ENCODE results near the gene C2orf80.
"Not testable (repeated sequence)": the region's sequence is repeated elsewhere in the genome, so short reads cannot be mapped to it uniquely, and the experiment has no call there.

Gene C2orf80

DNA sequence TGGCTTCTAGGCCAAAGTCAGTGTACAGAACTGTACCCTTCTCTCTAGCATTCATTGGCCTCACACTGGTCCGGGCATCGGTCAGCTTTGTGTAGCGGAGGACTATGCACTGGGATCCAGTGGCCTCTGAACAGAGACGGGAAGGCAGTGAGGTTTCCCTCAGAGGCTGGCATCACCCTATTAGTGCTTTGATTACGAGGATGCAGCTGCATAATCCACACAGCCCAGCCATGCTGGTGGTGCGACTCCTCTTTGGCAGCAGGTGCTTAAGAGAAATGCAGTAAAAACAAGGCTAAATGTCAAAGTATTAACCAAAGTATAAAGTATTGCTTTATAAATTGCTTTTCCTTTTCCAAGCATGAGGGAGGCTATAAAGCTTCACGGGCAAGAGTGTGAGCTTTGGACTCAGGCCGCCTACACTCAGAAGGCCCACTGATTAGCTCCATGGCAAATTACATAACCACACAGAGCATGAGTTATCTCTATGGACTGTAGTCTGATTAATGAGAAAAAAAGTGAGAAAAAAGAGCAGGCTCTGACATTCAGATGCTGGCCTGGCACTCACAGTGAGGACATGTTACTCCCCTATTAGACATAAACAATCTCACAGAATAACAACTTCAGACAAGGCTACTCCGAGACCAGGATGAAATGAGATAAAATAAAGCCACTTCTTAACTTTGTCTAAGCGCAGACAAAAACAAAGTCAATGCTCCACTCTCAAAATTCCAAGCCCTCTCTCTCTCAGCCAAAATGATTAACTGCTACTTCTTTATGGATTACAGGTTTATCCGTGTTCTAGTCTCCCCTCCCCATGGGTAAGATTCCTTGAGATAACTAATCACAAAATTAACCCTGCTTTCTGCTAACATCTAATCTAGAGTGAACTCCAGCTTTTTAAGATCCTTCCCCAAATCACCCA is 53.8 kb downstream of the C2orf80 start:
- DNase-seq (ENCODE audit: low read depth in 3 of 3, low spot score in 1 of 3) = no peak

DNA sequence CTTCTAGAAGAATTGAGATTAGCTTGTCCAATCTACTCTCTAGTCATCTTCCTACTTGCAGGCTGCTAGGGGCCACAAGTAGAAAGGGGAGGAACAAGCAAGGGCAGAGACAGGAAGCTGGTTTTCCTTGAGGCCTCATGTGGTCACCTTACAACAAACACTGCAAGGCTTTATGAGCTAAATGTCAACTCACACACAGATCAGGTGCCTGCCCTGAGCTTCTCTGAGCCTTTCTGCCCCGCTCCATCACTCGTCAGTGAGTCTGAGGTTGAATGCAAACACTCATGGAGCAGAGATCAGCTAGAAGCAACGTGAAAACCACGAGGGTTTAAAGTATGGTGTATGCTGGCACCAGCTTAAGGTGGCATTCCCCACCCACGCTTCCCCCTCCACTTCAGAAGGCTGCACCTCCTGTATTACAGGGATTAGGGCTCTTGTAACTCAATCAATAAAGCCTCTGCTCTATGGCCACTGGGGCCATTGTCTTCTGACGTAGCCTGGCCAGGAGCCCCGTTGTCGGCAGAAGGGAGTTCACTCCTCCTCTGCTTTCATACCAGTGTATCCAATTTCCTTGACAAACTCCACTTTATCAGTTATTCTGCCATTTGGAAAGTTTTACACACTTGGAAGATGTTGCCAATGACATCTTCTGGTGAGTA is 54.8 kb downstream of the C2orf80 start:
- DNase-seq (ENCODE audit: low read depth in 3 of 3, low spot score in 1 of 3) = no peak

DNA sequence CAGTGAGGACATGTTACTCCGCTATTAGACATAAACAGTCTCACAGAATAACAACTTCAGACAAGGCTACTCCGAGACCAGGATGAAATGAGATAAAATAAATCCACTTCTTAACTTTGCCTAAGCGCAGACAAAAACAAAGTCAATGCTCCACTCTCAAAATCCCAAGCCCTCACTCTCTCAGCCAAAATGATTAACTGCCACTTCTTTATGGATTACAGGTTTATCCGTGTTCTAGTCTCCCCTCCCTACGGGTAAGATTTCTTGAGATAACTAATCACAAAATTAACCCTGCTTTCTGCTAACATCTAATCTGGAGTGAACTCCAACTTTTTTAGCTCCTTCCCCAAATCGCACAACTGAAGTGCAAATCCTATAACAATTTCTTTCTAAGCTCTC is 59.1 kb downstream of the C2orf80 start:
- DNase-seq (ENCODE audit: low read depth in 3 of 3, low spot score in 1 of 3) = no peak

DNA sequence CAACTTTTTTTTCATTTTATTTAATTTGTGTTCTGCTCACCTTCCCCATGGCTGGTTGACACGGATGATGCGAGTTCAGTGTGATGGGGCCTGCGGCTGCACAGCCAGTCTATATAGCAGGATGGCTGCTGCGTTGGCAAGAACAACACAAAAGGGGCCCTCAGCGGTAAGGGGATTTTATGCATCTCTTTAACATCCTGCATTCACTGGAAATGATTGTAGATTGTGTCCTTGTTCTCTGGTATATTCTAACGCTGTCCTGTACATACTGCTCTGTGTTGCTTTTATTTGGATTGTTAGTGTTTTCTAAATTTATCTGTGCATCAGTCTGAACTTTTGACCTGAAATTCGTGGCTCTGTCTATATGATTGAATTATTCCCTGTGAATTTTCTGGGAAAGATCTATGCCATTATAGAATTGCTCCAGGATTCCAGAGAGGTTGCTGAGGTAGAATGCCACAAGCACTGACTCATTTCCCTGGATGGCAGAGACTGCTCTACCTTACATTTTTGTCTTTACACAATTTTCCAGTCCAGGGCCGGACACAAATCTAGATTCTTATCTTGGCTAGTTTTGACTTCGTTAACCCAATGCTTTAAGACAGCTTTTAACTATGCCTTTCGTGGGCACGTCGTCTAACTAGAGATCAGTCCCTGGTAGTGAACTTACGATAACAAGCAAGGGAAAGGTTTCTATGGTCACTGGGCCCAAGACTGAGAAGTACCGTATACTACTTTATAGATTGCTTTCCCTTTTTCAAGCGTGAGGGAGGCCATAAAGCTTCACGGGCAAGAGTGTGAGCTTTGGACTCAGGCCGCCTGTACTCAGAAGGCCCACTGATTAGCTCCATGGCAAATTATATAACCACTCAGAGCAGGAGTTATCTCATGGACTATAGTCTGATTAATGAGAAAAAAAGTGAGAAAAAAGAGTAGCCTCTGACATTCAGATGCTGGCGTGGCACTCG is 59.8 kb downstream of the C2orf80 start, which contains the start of gene CRYGC:
CRYGC (minus strand) TSS at position 85 of the 968 bp plus-strand sequence; CDS start at position 49, 36 bp downstream.
- DNase-seq (ENCODE audit: low read depth in 3 of 3, low spot score in 1 of 3) = no peak

DNA sequence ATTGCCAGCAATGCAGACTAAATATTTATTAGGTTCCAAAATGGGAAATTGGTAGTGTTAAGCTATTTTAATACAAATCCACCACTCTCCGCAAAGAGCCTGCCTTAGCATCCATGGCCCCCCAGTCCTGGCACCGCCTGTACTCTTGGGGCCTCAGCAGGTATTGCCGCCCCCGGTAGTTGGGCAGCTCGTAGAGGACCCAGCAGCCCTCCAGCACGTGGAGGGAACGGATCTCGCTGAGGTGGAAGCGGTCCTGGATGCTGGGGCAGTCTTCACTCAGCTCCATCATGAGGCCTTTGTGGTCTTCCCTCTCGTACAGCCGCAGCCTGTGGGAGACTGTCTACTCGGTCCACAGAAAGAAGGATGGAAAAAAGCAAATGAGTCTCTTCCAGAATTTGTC is 61.7 kb downstream of the C2orf80 start:
- DNase-seq (ENCODE audit: low read depth in 3 of 3, low spot score in 1 of 3) = no peak

DNA sequence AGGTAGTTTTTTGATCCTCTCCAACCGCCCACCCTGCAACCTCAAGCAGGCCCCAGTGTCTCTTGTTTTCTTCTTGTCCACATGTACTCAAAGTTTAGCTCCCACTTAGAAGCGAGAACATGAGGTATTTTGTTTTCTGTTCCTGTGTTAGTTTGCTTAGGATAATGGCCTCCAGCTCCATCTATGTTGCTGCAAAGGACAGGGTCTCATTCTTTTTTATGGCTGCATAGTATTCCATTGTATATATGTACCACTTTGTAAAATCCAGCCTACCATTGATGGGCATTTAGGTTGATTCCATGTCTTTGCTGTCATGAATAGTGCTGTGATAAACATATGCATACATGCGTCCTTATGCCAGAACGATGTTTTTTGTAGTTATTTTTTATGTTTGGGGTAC is 62.7 kb downstream of the C2orf80 start:
- DNase-seq (ENCODE audit: low read depth in 3 of 3, low spot score in 1 of 3) = no peak

DNA sequence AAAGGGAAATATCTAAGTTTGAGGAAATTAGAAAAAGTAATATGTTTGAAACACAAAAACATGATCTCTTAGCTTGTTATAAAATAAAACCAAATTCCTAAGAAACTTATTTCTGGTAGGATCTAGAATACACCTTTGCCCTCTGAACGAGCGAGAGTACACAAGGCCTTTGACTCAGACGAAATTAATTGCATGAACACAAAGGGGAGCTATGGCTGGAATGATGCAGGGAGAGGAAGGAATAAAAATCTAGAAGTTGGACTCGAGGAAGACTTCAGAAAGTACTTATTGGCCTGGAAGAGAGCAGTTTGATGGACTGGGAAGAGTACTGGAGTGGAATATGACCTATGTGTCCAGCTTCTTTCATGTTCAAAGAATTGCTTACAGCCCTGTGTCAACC is 64.6 kb downstream of the C2orf80 start:
- DNase-seq (ENCODE audit: low read depth in 3 of 3, low spot score in 1 of 3) = no peak

DNA sequence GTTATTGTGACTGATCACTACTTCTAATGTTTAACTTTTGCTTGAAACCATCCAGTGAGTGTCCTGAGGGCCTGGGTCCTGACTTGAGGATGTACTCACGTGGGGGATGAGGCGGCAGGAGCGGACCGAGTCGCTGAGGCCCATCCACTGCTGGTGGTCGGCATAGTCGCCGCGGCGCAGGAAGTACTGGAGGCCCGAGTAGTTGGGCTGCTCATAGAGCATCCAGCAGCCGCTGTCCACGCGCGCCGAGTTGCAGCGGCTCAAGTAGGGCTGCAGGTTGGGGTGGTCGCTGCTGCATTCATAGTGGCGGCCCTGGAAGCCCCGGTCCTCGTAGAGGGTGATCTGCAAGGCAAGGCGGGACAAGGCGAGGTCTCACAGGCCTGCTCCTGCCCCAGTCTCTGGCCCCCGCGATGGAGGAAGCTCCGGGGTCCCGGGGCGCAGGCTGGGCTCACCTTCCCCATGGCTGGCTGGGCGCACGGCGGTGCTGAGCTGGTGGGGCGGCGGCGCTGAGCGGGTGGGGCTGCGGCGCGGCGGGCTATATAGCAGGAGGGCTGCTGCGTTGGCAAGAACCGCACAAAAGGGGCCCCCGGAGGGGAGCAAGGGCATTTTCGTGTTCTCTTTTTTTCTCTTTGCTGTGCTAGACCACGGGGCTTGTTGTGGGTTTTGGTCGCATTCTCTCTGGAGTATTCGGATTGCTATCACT is 65.7 kb downstream of the C2orf80 start, which contains the start of gene CRYGD:
CRYGD (minus strand) TSS at position 512 of the 703 bp plus-strand sequence; CDS start at position 461, 51 bp downstream.
- DNase-seq (ENCODE audit: low read depth in 3 of 3, low spot score in 1 of 3) = not testable (repeated sequence)

DNA sequence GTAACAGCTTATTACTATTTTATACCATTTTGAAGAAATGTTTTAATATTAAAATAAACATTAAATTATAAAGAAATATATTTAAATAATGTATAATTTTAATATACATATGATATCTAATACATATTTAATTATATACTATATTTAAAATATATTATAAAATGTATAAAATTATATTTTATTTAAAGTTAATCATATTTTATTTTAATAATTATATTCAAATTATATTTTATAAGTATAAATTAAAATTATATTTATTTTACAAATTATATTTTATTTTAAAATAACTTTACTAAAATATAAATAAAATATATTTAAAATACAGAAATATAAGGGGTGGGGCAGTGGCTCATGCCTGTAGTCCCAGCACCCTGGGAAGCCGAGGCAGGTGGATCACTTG is 67.6 kb downstream of the C2orf80 start:
- no peak for DNase-seq (ENCODE audit: low read depth in 3 of 3, low spot score in 1 of 3)

DNA sequence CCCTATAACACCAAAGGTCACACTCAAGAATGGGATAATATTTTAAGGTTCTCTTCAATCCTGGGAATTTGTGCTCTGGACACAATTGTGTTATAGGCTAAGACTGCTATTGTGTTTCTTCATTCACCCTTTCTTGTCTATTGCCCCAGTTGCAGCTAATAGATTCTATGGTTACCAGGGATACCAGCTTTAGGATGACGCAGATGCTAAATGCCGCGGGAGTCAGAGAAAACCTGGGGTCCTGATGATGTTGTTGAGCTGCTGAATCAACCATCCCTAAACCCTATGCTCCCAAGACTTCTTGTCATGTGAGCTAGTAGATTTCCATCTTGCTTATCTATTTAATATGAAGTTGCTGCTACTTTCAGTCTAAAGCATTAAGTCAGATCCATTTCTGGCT is 70.9 kb downstream of the C2orf80 start:
- DNase-seq (ENCODE audit: low read depth in 3 of 3, low spot score in 1 of 3) = no peak

DNA sequence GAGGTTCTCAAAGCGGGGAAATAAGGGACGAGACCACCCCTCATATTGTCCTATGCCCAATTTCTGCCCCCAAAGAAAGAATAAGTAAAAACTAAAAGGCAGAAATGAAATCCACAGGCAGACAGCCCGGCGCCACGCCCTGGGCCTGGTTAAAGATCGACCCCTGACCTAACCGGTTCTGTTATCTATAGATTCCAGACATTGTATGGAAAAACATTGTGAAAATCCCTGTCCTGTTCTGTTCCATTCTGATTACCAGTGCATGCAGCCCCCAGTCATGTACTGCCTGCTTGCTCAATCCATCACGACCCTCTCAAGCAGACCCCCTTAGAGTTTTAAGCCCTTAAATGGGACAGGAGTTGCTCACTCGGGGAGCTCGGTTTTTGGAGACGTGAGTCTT is 72.4 kb downstream of the C2orf80 start:
- not testable (repeated sequence) for DNase-seq (ENCODE audit: low read depth in 3 of 3, low spot score in 1 of 3)
